Ramos (cell line): ENCODE results near the gene NKAPL.

ENCODE experiments used
- in situ Hi-C: fragments of 300-500 bp; cut with MboI; formaldehyde crosslinking; loops from one replicate; pipeline ENCODE4 v1.14.3; 2022; ENCODE audit warnings: low sequenced_read_pairs; ENCODE audit not compliant: unreplicated experiment

The NKAPL gene

GRCh38 chr6:28243946-28244345 is 15.2 kb upstream of the NKAPL start:
- in situ Hi-C loops = no loop called here

DNA sequence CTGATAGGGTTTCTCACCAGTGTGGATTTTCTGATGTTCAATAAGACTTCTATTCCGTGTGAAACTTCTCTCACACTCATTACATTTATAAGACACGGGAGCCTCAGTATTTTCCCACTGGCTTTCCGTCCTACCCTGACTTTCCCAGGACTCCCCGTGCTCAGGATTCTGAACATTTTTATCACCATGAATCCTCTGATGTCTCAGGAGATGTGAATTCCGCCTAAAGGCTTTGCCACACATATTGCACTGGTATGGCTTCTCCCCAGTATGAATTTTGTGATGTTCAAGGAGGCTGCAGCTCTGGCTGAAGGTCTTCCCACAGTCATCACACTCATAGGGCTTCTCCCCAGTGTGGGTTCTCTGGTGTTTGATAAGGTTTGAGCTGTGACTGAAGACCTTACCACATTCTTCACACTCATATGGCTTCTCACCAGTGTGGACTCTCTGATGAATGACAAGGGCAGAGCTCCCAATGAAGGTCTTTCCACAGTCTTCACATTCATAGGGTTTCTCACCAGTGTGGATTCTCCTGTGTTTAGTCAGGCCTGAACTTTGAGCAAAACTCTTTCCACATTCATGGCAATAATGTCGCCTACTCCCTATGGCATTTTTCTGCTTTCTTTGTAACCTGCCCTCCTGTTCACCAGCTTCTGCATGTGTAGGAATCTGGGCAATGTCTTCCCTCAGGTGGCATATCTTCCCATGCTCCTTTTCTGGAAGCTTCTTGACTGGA is 13.7 kb upstream of the NKAPL start:
- in situ Hi-C loops = no loop called here

DNA sequence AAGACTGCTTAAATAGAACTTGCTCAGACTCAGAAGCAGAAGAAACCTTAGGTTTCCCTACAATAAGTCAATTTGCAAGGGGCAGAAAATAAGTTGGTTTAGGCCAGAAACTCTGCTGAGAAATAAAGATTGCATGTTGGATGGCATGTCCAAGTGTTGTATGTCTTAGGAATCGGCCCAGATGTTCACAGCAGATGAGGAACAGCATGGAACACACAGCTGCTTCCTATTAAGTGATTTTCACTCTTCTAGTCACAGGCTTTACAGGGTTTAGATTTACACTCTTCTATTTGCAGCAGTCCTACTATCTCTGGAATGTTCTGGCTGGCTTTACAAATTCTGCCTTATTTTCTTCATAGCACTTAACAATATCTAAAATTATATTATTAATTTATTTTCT is 10.2 kb upstream of the NKAPL start:
- in situ Hi-C loops = no loop called here

DNA sequence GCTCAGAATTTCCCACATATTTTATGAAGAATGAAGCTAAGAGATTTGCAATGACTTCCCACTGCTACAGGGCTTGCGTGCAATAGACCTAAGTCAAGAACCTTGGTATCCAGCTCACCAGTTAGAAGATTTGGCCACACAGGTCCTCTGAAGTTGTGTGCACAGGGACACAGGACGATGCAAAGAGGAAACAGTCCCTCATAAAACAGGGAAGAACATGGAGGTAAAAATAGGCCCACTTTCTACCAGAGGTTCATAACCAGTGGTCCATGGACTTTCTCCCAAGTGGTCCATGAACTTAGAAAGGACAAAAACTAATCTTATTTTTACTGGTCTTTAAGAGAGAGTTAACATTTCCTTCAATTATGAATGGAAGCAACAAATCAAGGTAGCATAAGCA is 8.3 kb upstream of the NKAPL start:
- in situ Hi-C loops = no loop called here

DNA sequence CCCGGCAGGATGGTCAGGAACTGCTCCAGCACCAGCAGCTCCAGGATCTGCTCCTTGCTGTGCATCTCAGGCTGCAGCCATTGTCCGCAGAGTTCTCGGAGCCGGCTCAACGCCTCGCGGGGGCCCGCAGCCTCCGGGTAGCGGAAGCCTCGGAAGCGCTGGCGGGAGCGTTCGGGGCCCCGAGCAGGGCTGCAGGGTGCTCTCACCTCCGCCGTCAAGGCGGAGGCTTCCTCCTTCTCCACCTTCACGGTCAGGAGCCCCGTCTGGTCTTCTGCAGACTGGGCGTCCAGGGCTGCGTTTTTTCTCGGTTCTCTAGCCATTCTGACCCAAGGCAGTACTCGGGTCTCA is 7.5 kb upstream of the NKAPL start:
- in situ Hi-C loops = no loop called here

DNA sequence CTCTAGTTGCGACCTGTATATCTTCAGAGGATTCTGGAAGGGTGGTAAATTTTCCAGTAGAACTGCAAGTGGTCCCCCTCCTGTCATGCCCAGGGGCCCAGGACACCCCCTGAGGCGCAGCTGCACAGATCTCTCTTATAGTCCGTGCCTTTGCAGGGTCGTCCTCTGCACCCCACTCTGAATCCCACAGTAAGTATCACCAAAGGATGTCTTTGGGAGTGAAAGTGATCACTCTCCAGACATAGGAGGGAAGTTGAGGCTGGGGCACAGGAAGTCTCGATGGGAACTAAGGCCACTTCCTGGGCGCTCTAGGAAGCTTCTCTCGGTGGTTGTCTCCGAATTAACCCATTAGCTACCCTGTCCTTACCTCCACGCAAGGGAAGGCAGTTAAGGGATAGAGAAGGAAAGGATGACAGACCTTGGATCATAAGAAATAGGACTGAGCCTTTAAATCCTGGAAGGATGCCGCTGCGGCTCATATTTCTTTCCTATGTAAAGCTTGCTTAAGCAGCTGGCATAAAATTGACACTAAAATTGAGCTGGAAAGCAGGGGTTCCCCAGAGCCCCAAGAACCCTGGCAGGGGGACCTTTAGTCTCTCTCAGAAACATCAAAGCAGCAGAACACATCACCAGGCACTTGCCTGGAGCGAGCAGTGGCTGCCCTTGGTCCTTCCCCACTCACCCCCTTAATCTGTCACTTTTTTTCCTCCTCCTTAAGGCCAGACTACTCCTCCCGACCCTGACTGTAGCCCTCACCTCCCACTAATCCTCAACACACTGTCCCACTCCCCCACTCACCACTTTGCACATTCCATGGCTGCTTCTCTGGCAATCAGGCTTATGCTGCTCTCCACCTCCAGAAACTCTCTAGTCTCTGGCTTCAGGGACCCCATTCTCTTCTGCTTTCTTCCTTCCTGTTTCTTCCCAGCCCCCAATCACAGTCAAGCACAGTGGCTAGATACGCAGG is 6.8 kb upstream of the NKAPL start, which contains the start of gene ZKSCAN4:
ZKSCAN4 (minus strand) TSS at position 261 of the 967 bp plus-strand sequence. CDS start 289 bp downstream, outside the sequence.
- in situ Hi-C loops = no loop called here

DNA sequence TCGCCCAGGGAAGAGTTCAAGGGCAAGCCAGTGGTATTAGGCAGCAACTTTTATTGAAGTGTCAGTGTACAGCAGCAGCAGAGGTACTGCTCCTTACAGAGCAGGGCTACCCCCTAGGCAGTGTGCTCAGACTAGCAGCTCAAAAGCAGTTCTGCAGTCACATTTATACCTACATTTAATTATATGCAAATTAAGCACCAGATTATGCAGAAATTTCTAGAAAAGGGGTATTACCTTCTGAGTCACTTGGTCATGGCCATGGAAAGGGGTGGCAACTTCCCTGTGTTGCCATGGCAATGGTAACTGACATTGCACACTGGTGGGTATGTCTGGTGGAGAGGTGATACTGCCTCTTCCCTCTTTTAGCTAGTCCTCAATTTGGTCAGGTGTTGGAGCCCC is 5.0 kb upstream of the NKAPL start:
- in situ Hi-C loops = no loop called here

- in situ Hi-C loops = no loop called here
Measured at GRCh38 chr6:28257042-28257441, 2.1 kb upstream of the NKAPL start.

- in situ Hi-C loops = no loop called here
Measured at GRCh38 chr6:28263922-28264321, 4.8 kb downstream of the NKAPL start.

- in situ Hi-C loops = no loop called here
Measured at GRCh38 chr6:28264834-28265401, 5.8 kb downstream of the NKAPL start.

GRCh38 chr6:28266563-28266961 is 7.5 kb downstream of the NKAPL start:
- in situ Hi-C loops = no loop called here

DNA sequence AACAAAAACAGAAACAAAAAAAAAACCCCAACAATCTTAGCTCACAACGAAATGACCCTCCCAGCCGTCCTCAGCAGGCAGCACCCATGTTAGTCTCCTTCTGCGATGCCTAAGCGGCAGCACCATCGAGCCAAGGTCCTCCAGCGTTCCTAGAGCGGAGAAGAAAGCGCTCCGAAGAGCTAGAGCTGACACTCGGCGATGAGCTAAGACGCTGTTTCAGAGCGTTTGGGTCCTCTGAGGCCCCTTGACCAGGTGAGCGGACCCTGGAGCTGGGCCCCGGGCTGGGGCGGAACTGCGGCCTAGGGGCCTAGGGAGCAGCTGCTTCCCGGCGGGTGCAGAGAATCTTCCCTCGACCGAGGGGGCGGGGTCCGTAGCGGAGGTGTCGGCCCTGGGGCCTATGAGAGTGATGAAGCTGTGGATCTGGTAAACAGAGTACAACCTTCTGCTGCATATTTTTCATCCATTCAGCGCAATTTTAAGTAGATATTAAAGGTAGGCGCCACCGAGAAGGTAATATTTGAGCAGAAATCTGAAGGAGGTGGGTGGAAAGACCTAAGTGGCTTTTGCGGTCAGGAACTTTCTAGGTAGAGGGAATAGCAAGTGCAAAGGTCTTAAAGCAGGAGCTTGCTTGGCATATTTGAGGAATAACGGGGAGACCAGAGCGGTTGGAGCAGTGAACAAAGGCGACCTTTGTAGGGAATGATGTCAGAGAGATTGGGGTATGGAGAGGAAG is 8.0 kb downstream of the NKAPL start, which contains the start of gene ZSCAN26:
ZSCAN26 (plus strand) TSS at position 182 of the 733 bp plus-strand sequence. CDS start 4,777 bp downstream, outside the sequence.
- in situ Hi-C loops = no loop called here

DNA sequence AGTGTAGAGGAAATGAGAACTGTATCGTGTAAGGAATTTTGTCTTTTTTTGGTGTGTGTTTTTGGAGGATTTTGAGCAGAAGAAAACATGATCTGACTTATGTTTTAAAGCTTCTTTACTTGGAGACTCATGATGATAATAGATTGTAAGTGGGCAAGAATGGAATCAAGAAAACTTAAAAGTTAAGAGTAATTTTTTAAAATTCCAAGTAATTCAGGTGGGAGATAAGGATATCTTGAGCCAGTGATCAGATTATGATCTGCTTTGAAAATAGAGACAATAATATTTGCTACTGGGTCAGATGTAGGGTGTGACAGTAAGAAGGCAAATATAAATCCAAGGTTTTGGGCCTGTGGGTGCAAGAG is 8.6 kb downstream of the NKAPL start:
- in situ Hi-C loops = no loop called here

DNA sequence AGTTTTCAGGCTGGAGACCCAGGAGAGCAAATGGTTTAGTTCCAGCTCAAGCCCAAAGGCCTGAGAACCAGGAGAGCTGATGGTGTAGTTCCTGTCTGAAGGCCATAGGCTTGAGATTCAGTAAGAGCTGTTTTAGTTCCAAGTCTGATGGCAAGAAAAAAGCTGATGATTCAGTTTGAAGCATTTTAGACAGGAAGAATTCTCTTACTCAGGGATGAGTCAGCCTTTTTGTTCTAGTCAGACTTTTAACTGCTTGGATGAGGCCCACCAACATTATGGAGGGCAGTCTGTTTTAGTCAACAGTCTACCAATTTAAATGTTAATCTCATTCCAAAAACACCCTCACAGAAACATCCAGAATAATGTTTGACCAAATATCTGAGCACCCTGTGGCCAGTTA is 10.4 kb downstream of the NKAPL start:
- in situ Hi-C loops = no loop called here

DNA sequence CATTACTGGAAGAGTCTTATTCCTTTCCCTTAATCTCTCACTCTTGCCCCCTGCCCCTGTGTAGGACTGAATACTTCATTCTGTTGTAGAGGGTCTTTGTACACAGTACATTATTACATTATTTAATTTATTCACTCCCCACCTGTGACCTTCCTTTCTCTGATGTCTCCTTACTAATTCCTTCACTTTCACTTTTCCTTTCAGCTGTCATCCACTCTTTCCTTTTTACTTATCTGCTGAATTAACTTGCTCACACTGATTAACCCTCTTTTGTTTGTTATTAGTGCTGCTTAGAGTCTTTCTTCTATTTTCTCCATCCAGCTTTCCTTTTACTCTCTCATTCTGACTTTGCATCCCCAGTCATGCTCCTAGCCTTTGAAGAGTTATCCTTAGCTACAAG is 15.8 kb downstream of the NKAPL start:
- in situ Hi-C loops = no loop called here

DNA sequence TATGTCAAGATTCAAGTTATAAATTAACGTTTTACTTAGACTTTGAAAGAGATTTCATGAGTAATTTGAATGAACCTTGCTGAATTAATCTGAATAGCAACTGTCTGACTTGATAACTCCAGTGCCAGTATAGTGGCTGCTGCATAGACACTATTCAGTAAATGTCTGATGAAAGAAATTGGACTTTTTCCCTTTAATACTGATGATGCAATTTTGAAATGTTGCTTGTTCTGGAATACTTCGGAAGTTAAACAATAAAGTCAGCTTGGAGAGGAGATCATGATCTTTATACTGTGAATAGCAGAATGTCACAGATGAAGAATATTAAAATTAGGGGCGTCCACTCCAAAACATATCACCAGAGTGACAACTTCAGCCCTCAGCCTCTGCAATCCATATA is 18.6 kb downstream of the NKAPL start:
- in situ Hi-C loops = no loop called here

- in situ Hi-C loops = no loop called here
Measured at GRCh38 chr6:28280595-28281287, 21.6 kb downstream of the NKAPL start.

GRCh38 chr6:28281288-28282064 is 22.4 kb downstream of the NKAPL start, which contains the start of gene PGBD1:
TSS of gene PGBD1 (plus strand) at chr6:28281572. CDS start at chr6:28283814, 2,242 bp downstream.
- in situ Hi-C loops = no loop called here

GRCh38 chr6:28282926-28283325 is 23.8 kb downstream of the NKAPL start:
- in situ Hi-C loops = no loop called here
